ENCODE data around the gene RNF220. TPM values are rescaled to one million over a fixed set of nuclear protein-coding genes. Genes with fewer than 3 reads are reported as not detected.

Gene RNF220
- polyA plus RNA-seq, 1 donor from 2014 or later = 142 TPM

- Histone ChIP-seq H4K20me1 (ENCODE audit: insufficient read depth) (no peaks in the 10 kb centered on the region), H3K27me3 (ENCODE audit: insufficient read depth, low read depth, low read length) (no peaks in the 10 kb centered on the region), H3K9me3 (ENCODE audit: low read length) (no peaks in the 10 kb centered on the region), H3K79me2 (replicated peaks; ENCODE audit: insufficient read depth, low read length) (no peaks in the 10 kb centered on the region), H3K4me3 (ENCODE audit: low read length) (no peak overlapping the region), H3K4me2 (ENCODE audit: low read length) (no peak overlapping the region), H2AFZ (ENCODE audit: low read depth, low read length) (no peak overlapping the region), H3K27ac (ENCODE audit: low read length) (no peak overlapping the region), H3K9ac (ENCODE audit: low read length) (no peak overlapping the region), H3K9me2 (ENCODE audit: insufficient read depth, low read length) (no peaks in the 10 kb centered on the region), H3K36me3 (ENCODE audit: insufficient read depth, low read length) (no peaks in the 10 kb centered on the region), H3F3A (ENCODE audit: insufficient read depth, low read length, poor library complexity, severe bottlenecking) (no peaks in the 10 kb centered on the region)
- no peak for TF ChIP-seq CTCF (IDR thresholded peaks at IDR 0.05; ENCODE audit: poor library complexity, severe bottlenecking)
- TF ChIP-seq REST (IDR thresholded peaks at IDR 0.05; ENCODE audit: borderline replicate concordance) = no peak
- TF ChIP-seq TAF1 (IDR thresholded peaks at IDR 0.05; ENCODE audit: low read depth) = no peak
- TF ChIP-seq POLR2AphosphoS5 (IDR thresholded peaks at IDR 0.05) = no peak
- no peak for TF ChIP-seq SMC3 (conservative IDR thresholded peaks at IDR 0.05; ENCODE audit: poor library complexity)
- no peak for TF ChIP-seq RAD21 (conservative IDR thresholded peaks at IDR 0.05)
- no peak for TF ChIP-seq MXI1 (conservative IDR thresholded peaks at IDR 0.05; ENCODE audit: poor library complexity, severe bottlenecking)
- no peak for TF ChIP-seq EP300 (conservative IDR thresholded peaks at IDR 0.05; ENCODE audit: poor library complexity, severe bottlenecking)
- TF ChIP-seq EZH2 (IDR thresholded peaks at IDR 0.05; ENCODE audit: borderline replicate concordance, insufficient read depth, low read length, poor library complexity, severe bottlenecking) = no peak
These were observed 71.8 kb downstream of the RNF220 start for GRCh38 chr1:44476891-44477290.

- no peak for TF ChIP-seq TAF1 (IDR thresholded peaks at IDR 0.05; ENCODE audit: low read depth)
- no peak for TF ChIP-seq EZH2 (IDR thresholded peaks at IDR 0.05; ENCODE audit: borderline replicate concordance, insufficient read depth, low read length, poor library complexity, severe bottlenecking)
- no peak for TF ChIP-seq POLR2AphosphoS5 (IDR thresholded peaks at IDR 0.05)
- no peak for TF ChIP-seq CTCF (IDR thresholded peaks at IDR 0.05; ENCODE audit: poor library complexity, severe bottlenecking)
- TF ChIP-seq SMC3 (conservative IDR thresholded peaks at IDR 0.05; ENCODE audit: poor library complexity) = no peak
- TF ChIP-seq EP300 (conservative IDR thresholded peaks at IDR 0.05; ENCODE audit: poor library complexity, severe bottlenecking) = no peak
- no peak for TF ChIP-seq MXI1 (conservative IDR thresholded peaks at IDR 0.05; ENCODE audit: poor library complexity, severe bottlenecking)
- TF ChIP-seq REST (IDR thresholded peaks at IDR 0.05; ENCODE audit: borderline replicate concordance) = no peak
- no peak for TF ChIP-seq RAD21 (conservative IDR thresholded peaks at IDR 0.05)
These were observed 76.6 kb downstream of the RNF220 start for GRCh38 chr1:44481701-44482100.

More at GRCh38 chr1:44481701-44482100, 76.6 kb downstream of the RNF220 start:
- no peaks in the 10 kb centered on the region for H3K9me3 ChIP-seq (ENCODE audit: low read length)
- no peak overlapping the region for H3K4me2 ChIP-seq (ENCODE audit: low read length)
- H3K27ac ChIP-seq (ENCODE audit: low read length) = no peak overlapping the region
- H4K20me1 ChIP-seq (ENCODE audit: insufficient read depth) = no peaks in the 10 kb centered on the region
- H3K79me2 ChIP-seq (replicated peaks; ENCODE audit: insufficient read depth, low read length) = no peaks in the 10 kb centered on the region
- no peaks in the 10 kb centered on the region for H3K27me3 ChIP-seq (ENCODE audit: insufficient read depth, low read depth, low read length)
- no peaks in the 10 kb centered on the region for H3K36me3 ChIP-seq (ENCODE audit: insufficient read depth, low read length)
- no peak overlapping the region for H3K9ac ChIP-seq (ENCODE audit: low read length)
- H3F3A ChIP-seq (ENCODE audit: insufficient read depth, low read length, poor library complexity, severe bottlenecking) = no peaks in the 10 kb centered on the region
- H3K9me2 ChIP-seq (ENCODE audit: insufficient read depth, low read length) = no peaks in the 10 kb centered on the region
- H3K4me3 ChIP-seq (ENCODE audit: low read length) = no peak overlapping the region
- no peak overlapping the region for H2AFZ ChIP-seq (ENCODE audit: low read depth, low read length)
